ENCODE results near the gene ZKSCAN5. TPM values are rescaled to one million over a fixed set of nuclear protein-coding genes. Genes with fewer than 3 reads are reported as not detected.

The ZKSCAN5 gene
- polyA plus RNA-seq, 1 donor from 2014 or later, result 18.6 TPM

GRCh38 chr7:99478464-99479440 is 25.7 kb upstream of the ZKSCAN5 start:
- Histone ChIP-seq H3K9me3 (ENCODE audit: low read length) (no peaks in the 10 kb centered on the region), H3K27ac (ENCODE audit: low read length) (no peak overlapping the region), H4K20me1 (ENCODE audit: insufficient read depth) (no peaks in the 10 kb centered on the region), H3K4me3 (ENCODE audit: low read length) (no peak overlapping the region), H3K4me2 (ENCODE audit: low read length) (no peak overlapping the region), H3K27me3 (ENCODE audit: insufficient read depth, low read depth, low read length) (no peaks in the 10 kb centered on the region), H3K79me2 (replicated peaks; ENCODE audit: insufficient read depth, low read length) (peaks cover 29% of the 10 kb centered on the region), H3K9me2 (ENCODE audit: insufficient read depth, low read length) (no peaks in the 10 kb centered on the region), H2AFZ (ENCODE audit: low read depth, low read length) (no peak overlapping the region), H3F3A (ENCODE audit: insufficient read depth, low read length, poor library complexity, severe bottlenecking) (no peaks in the 10 kb centered on the region), H3K9ac (ENCODE audit: low read length) (no peak overlapping the region), H3K36me3 (ENCODE audit: insufficient read depth, low read length) (peaks cover 7% of the 10 kb centered on the region)
- TF ChIP-seq, protein P1, sequence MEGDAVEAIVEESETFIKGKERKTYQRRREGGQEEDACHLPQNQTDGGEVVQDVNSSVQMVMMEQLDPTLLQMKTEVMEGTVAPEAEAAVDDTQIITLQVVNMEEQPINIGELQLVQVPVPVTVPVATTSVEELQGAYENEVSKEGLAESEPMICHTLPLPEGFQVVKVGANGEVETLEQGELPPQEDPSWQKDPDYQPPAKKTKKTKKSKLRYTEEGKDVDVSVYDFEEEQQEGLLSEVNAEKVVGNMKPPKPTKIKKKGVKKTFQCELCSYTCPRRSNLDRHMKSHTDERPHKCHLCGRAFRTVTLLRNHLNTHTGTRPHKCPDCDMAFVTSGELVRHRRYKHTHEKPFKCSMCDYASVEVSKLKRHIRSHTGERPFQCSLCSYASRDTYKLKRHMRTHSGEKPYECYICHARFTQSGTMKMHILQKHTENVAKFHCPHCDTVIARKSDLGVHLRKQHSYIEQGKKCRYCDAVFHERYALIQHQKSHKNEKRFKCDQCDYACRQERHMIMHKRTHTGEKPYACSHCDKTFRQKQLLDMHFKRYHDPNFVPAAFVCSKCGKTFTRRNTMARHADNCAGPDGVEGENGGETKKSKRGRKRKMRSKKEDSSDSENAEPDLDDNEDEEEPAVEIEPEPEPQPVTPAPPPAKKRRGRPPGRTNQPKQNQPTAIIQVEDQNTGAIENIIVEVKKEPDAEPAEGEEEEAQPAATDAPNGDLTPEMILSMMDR (IDR thresholded peaks at IDR 0.05; ENCODE audit: poor library complexity, severe bottlenecking), result no peak
- TF ChIP-seq POLR2AphosphoS5 (IDR thresholded peaks at IDR 0.05) (no peak), REST (IDR thresholded peaks at IDR 0.05; ENCODE audit: borderline replicate concordance) (no peak), MXI1 (conservative IDR thresholded peaks at IDR 0.05; ENCODE audit: poor library complexity, severe bottlenecking) (no peak), RAD21 (conservative IDR thresholded peaks at IDR 0.05) (no peak), EP300 (conservative IDR thresholded peaks at IDR 0.05; ENCODE audit: poor library complexity, severe bottlenecking) (no peak), SMC3 (conservative IDR thresholded peaks at IDR 0.05; ENCODE audit: poor library complexity) (no peak), TAF1 (IDR thresholded peaks at IDR 0.05; ENCODE audit: low read depth) (no peak), EZH2 (IDR thresholded peaks at IDR 0.05; ENCODE audit: borderline replicate concordance, insufficient read depth, low read length, poor library complexity, severe bottlenecking) (no peak)

- no peak for TF ChIP-seq POLR2AphosphoS5 (IDR thresholded peaks at IDR 0.05)
- no peak for TF ChIP-seq EP300 (conservative IDR thresholded peaks at IDR 0.05; ENCODE audit: poor library complexity, severe bottlenecking)
- no peak for TF ChIP-seq REST (IDR thresholded peaks at IDR 0.05; ENCODE audit: borderline replicate concordance)
- TF ChIP-seq, protein P1 (IDR thresholded peaks at IDR 0.05; ENCODE audit: poor library complexity, severe bottlenecking), result no peak
- TF ChIP-seq MXI1 (conservative IDR thresholded peaks at IDR 0.05; ENCODE audit: poor library complexity, severe bottlenecking), result no peak
- TF ChIP-seq TAF1 (IDR thresholded peaks at IDR 0.05; ENCODE audit: low read depth), result no peak
- TF ChIP-seq SMC3 (conservative IDR thresholded peaks at IDR 0.05; ENCODE audit: poor library complexity), result no peak
- no peak for TF ChIP-seq EZH2 (IDR thresholded peaks at IDR 0.05; ENCODE audit: borderline replicate concordance, insufficient read depth, low read length, poor library complexity, severe bottlenecking)
- TF ChIP-seq RAD21 (conservative IDR thresholded peaks at IDR 0.05), result no peak
- H3K9me2 ChIP-seq (ENCODE audit: insufficient read depth, low read length), result no peaks in the 10 kb centered on the region
- no peak overlapping the region for H2AFZ ChIP-seq (ENCODE audit: low read depth, low read length)
- H4K20me1 ChIP-seq (ENCODE audit: insufficient read depth), result no peaks in the 10 kb centered on the region
- peaks cover 7% of the 10 kb centered on the region for H3K36me3 ChIP-seq (ENCODE audit: insufficient read depth, low read length)
- H3F3A ChIP-seq (ENCODE audit: insufficient read depth, low read length, poor library complexity, severe bottlenecking), result no peaks in the 10 kb centered on the region
- no peak overlapping the region for H3K4me3 ChIP-seq (ENCODE audit: low read length)
- no peaks in the 10 kb centered on the region for H3K79me2 ChIP-seq (replicated peaks; ENCODE audit: insufficient read depth, low read length)
- no peak overlapping the region for H3K4me2 ChIP-seq (ENCODE audit: low read length)
- no peaks in the 10 kb centered on the region for H3K27me3 ChIP-seq (ENCODE audit: insufficient read depth, low read depth, low read length)
- H3K27ac ChIP-seq (ENCODE audit: low read length), result no peak overlapping the region
- H3K9me3 ChIP-seq (ENCODE audit: low read length), result no peaks in the 10 kb centered on the region
- no peak overlapping the region for H3K9ac ChIP-seq (ENCODE audit: low read length)
Observed at GRCh38 chr7:99485094-99485493, 19.4 kb upstream of the ZKSCAN5 start.
